8988T (cell line): ENCODE results near the gene ZNF318.
"Not testable (repeated sequence)": the region's sequence is repeated elsewhere in the genome, so short reads cannot be mapped to it uniquely, and the experiment has no call there.

ENCODE experiments used
- DNase-seq: peaks from one replicate; pipeline ENCODE4 v3.0.0; 2011

ZNF318 gene, protein sequence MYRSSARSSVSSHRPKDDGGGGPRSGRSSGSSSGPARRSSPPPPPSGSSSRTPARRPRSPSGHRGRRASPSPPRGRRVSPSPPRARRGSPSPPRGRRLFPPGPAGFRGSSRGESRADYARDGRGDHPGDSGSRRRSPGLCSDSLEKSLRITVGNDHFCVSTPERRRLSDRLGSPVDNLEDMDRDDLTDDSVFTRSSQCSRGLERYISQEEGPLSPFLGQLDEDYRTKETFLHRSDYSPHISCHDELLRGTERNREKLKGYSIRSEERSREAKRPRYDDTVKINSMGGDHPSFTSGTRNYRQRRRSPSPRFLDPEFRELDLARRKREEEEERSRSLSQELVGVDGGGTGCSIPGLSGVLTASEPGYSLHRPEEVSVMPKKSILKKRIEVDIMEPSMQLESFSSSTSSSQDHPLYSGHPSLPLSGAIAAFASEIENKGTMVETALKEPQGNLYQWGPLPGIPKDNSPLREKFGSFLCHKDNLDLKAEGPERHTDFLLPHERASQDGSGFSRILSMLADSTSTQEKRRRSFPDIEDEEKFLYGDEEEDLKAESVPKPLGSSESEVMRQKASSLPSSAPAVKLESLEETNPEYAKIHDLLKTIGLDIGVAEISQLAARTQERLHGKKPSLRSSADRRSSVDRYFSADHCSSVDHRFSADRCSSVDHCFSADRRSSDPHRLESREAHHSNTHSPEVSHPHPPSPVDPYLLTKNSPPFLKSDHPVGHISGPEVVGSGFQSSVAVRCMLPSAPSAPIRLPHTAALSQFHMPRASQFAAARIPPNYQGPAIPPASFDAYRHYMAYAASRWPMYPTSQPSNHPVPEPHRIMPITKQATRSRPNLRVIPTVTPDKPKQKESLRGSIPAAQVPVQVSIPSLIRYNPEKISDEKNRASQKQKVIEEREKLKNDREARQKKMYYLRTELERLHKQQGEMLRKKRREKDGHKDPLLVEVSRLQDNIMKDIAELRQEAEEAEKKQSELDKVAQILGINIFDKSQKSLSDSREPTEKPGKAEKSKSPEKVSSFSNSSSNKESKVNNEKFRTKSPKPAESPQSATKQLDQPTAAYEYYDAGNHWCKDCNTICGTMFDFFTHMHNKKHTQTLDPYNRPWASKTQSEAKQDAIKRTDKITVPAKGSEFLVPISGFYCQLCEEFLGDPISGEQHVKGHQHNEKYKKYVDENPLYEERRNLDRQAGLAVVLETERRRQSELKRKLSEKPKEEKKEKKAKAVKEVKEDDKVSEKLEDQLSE (N-terminal part only)

DNA sequence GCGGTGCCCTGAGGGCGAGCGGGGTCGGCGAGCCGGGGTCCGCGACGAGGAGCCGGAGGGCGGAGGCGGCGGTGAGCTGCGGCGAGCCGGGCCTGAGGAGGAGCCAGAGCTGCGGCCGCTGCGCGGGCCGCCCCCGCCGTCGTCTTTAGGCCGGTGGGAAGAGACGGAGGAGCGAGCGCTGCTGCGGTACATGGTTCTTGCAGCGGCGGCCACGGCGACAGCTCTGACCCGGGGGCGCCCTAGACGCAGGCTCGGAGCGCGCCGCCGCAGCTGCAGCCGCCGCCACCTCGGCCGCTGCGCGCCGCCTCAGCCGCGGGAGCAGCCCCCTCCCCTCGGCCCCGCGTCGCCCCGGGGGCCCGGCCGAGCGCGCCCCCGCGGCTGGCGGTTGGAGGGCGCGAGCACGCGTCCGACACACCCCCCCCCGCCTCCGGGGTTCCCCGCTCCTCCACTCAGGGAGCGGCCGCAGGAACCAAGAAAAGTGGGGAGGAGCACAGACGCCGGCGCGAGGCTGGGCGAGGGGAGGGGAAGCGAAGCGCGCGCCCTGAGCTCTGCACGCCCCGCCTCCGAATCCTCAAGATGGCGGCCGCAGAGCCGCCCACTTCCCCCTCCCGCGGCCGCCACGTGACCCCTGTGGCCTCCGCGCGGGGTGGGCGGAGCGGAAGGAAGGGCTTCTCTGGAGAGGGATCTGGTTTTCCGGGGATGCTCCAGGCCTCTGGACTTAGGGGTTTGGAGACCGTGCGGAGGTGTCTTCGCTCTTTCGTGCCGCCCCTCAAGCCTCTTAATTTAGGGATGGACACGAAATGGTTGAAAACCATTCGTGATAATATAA lies at the start of gene ZNF318:
TSS of gene ZNF318 (minus strand) at position 474 of the 829 bp plus-strand sequence. CDS start at position 192, 282 bp downstream.
- DNase-seq, result peak; percentile 81

DNA sequence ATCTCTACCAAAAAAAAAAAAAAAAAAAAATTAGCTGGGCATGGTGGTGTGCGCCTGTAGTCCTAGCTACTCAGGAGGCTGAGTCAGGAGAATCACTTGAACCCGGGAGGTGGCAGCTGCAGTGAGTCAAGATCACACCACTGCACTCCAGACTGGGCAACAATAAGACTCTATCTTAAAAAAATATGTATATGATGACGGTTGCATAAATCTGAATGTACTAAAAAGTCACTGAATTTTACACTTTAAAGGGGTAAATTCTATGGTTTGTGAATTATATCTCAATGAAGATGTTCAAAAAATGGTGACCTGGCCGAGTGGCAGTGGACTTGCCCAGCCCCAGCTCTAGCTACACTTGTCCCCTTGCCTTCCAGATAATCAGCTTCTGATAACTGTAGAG lies 47.5 kb upstream of the ZNF318 start:
- no peak for DNase-seq

DNA sequence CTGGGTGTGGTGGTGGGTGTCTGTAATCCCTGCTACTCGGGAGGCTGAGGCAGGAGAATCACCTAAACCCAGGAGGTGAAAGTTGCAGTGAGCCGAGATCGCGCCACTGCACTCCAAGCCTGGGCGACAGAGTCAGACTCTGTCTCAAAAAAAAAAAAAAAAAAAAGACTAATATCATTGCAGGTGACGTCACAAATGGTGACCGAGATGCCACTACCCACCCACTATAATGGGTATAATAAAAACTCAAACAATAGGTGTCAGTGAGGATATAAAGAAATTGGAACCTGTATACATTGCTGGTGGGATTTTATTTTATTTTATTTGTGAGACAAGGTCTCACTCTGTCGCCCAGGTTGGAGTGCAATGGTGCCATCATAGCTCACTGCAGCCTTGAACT lies 45.8 kb upstream of the ZNF318 start:
- DNase-seq, result not testable (repeated sequence)

DNA sequence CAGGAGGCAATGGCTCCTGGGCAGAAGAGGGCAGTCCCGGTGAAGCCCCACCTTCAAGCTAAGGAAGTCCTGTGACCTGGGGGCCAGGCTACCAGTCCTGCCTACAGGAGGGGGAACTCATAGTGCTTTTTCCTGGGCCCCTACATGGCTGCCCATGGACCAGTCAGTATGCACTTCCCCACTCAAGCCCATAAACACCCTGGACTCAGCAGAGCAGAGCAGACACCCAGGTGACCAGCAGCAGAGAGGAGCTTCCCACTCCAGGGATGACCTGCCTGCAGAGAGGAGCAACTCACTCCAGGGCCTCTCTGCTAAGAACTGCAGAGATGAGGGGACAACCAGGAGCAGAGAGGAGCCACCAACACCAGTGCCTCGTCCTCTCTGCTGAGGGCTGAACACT lies 43.6 kb upstream of the ZNF318 start:
- no peak for DNase-seq

DNA sequence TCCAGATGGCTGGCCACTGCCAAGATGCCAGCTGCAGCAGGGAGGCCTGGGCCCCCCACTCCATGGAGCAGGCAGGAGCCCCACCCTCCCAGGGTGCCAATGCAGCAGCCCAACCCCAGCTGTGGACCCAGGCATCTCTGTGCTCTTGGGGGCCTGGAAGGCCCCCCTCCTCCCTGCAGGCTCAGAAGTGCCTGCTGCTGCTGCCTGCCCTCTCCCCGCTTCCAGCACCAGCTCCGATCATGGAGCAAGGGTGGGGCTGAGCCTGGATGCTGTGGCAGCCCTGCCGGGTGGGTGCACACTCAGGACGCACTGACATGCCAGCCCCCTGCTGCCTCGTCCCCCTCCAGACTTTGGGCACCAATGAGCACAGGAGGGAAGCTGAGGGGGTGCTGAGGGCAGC lies 43.1 kb upstream of the ZNF318 start:
- DNase-seq, result no peak

DNA sequence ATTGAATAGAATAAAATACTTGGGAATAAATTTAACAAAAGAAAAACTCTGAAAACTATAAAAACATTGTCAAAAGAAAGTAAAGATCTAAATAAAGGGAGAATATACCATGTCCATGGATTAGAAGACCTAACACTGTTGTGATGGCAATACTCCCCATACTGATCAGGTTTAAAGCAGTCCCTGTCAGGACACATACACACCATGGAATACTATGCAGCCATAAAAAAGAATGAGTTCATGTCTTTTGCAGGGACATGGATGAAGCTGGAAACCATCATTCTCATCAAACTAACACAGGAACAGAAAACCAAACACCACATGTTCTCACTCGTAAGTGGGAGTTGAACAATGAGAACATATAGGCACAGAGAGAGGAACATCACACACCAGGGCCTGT lies 41.3 kb upstream of the ZNF318 start:
- DNase-seq, result not testable (repeated sequence)

DNA sequence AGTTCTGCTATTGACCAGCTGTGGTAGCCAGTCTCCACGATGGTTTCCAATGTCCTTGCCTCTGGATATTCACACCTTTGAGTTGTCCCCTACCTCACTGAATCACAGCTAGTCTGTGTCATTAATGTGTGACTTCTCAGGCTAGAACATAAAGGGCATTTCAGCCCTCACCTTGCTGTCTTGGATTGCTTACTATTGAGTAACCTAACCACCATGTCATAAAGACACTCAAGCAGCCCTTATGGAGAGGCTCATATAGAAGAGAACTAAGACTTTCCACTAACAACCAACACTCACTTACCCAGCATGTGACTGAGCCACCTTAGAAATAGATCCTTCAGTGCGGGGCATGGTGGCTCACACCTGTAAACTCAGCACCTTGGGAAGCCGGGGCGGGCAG lies 38.8 kb upstream of the ZNF318 start:
- no peak for DNase-seq

DNA sequence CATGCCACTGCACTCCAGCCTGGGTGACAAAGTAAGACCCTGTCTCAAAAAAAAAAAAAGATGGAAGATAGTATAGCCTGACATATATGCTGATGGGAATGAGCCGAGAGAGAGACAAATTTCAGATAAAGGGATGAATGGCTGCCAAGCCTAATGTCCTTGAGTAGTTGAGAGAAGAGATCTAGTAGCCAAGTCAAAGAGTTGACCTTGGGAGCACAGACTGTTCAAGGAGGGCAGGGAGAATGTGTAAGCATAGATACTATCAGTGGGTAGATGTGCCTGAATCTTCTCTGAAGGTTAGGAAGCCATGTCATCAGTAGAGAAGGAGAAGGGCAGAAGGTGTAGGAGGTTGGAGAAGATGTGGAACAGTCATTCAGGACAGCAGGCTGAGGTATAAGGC lies 37.8 kb upstream of the ZNF318 start:
- DNase-seq, result no peak

DNA sequence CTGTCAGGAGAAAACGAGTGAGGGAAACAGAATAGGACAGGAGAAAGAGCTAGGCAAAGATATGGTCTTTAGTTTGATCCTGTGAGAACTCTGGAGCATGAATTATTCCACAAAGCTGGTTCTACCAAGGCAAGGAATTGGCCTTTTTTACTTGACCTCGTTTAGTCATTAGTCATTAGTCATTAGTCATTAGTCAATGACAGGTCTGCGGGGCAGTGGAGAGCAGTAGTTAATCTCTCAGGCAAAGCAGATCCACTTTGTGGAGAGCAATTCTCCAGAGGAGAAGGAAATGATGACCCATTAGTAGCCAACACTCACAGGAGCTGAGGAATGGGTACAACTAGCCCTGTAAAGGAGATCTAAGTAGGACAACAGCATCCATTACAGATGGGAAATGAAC lies 35.9 kb upstream of the ZNF318 start:
- no peak for DNase-seq

DNA sequence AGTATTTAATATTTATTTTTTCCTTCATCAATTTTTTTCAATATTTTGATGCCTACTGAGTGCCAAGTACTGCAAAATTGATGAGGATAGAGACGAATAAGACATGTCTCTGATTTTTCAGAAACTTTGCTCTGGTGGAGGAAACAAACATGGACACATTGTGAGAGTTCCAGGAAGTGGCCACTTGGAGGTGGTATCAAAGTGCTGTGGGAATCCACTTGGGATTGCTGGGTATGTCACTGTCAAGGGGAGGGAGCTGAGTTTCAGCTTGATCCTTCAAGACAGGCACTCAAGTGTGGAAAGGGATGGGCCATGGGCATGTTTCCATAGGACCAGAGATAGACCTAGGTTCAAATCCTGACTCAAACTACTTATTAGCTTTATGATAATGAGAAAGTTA lies 33.4 kb upstream of the ZNF318 start:
- no peak for DNase-seq

DNA sequence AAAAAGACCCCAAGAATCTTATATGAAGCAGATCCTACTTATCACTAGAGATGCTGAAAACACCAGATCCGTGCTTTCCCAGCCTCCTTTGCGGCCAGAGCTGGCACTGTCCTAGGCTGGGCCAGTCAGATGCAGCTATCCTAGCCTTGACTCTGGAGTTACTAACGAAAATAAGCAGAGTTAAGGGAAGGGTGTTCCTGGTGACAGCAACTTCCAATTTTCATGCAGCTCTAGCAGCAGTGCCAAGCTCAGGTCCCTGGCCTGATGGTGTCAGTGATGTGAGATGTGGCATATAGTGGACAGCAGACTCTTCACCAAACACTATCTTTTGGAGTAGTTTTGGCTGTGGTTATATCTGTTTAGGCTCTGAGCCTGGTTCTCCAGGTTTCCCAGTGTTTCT lies 32.3 kb upstream of the ZNF318 start:
- DNase-seq, result no peak

DNA sequence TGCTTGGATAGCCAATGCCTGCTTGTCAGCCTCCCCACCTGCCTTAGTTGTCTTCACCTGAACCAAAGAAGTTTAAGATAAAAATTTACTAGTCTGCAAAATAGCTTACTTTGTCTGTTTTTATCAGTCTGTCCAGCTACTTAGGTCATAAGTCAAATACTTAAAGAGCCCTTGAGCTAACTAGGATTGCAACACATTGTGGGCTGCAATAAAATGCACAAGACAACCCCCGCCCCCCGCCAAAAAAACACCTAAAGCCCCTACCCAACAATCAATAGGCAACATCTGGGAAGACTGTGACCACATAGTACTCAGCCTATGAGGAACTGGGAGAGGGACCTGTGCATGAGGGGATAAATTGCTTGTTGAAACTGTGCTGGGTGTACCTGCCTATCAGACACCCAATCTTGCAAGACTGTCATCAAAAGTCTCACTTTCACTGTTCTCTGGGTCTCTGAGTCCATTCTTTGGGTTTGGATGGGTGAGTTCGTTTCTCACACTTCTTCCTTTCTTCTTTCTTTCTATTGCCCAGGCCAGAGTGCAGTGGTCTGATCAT lies 30.6 kb upstream of the ZNF318 start:
- no peak for DNase-seq

DNA sequence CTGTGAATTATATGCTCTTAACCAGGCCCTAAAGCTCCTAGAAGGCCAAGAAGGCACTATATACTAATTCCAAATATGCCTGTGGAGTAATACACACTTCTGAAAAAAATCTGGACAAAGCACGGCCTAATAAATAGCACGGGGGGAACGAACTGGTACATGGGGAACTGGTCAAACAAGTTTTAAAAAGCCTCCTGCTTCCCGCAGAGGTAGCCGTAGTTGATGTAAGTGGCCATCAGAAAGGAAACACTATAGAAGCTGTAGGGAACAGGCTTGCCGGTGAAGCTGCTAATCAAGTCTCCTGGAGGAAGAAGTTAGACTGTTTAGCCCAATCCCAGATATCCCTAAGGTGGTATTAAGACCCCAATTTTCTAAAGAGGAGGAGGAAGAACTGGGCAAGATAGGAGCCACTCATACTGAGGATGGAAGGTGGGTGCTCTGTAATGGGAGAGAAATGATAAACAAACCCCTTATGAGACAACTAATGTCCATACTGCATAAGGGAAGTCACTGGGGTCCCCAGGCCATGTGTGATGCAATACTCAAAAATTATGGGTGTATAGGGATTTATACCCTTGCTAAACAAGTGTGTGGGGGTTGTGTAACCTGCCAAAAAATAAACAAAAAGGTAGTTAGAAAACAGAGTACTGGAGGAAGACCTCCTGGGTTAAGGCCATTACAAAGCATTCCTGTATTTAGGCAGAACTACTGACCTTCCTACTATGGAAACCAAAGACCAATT lies 27.1 kb upstream of the ZNF318 start:
- no peak for DNase-seq

DNA sequence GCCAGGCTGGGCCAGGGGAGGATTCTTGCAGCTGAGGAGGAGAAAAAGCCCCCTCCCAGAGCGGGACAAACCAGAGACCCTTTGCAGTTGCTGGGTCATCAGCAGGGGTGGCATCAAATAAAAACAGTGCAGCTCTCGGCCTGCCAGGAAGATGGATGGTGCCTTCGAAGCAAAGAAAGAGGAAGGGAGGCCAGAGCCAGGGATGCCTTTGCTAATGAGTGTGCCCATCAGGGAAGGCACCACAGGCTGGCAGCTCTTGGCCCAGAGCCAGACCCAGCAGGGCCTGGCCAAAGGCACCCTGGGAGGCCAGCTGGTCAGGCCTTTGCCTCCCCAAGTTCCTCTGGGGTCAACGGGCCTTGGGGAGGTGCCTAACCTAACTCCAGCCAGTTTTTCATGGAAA lies 26.3 kb upstream of the ZNF318 start:
- DNase-seq, result no peak

DNA sequence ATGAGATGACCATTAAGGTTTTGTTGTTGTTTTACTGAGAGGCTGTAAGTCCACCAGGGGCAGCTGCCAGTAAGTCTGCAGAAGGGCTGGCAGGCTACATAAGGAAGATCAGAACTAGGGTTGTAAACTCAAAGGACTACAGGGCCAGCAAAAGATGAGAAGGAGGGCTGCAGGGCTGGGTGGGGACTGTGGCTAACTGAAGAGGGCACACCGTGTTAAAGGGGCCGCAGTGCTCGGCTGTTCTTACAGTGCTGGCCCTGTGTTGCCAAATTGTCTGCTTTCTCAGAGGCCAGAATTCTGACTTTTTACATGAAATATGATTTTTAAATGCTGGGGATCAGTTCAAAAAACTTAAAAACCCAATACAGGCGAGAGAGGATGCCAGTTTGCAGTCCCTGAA lies 25.5 kb upstream of the ZNF318 start:
- no peak for DNase-seq

DNA sequence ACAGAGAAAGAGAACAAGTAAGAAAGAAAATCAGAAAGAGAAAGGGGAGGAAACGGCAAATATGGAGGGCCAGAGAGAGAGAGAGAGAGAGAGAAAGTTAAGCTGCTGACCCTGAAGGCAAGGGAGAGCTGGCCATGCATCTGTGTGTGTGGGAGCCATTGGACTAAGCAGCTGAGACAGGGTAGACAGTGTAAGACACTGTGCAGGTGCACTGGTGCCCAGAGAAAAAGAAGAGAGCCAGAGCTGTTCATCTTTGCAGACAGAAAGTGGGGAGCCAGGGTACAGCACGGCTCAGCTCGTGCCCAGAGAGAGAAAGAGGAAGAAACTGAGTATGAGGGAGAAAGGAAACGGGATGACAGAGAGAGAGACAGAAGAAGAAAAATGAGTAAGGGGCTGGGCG lies 24.2 kb upstream of the ZNF318 start:
- no peak for DNase-seq

DNA sequence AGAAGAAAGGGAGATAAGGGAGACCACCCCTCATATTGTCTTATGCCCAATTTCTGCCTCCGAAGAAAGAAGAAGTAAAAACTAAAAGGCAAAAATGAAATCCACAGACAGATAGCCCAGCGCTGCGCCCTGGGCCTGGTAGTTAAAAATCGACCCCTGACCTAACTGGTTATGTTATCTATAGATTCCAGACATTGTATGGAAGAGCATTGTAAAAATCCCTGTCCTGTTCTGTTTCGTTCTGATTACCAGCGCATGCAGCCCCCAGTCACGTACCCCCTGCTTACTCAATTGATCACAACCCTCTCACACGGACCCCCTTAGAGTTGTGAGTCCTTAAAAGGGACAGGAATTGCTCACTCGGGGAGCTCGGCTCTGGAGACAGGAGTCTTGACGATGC lies 23.7 kb upstream of the ZNF318 start:
- DNase-seq, result not testable (repeated sequence)

DNA sequence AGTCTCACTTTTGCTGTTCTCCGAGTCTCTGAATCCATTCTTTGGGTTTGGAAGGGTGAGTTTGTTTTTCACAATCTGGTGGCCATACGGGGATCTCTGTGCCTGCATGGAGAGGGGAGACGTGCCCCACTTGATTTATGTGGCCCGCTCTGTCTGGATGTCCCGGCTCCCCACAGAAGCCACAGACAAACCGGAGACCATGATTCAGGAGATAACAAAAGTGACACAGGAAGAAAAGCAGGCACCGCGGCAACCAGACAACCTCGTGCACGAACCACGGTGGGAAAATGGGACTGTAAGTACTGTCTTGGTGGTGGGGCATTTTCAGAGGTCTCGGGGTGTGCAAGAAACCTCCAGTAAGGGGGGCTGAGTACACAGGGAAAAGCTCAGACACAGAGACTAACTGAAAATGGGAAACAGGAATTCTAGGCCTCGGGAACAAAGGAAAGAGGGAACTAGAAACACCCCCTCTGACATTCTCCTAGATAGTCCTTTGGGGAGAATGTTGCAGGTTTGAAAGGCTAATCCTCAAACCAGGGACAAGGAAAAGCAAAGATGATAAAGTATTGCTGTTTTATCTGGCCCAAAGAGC lies 22.1 kb upstream of the ZNF318 start:
- no peak for DNase-seq

DNA sequence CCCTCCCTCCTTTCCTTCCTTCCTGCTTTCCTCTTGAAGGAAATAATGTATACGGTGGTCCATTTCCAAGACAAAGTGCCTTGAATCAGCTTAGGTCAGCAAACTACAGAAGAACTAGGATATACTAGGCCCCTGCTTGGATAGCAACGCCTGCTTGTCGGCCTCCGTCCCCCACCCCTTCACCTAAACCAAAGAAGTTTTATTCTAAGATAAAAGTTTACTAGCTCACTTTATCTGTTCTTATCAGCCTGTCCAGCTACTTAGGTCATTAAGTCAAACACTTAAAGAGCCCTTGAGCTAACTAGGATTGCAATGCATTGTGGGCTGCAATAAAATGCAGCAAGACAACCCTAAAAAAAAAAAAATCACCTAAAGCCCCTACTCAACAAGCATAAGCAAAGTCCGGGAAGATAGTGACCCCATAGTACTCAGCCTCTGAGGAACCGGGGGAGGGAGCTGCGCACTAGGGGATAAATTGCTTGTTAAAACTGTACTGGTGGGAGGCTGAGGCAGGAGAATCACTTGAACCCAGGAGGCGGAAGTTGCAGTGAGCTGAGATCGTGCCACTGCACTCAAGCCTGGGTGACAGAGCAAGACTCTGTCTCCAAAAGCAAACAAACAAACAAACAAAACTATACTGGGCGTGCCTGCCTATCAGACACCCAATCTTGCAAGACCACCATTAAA lies 21.4 kb upstream of the ZNF318 start:
- DNase-seq, result not testable (repeated sequence)

DNA sequence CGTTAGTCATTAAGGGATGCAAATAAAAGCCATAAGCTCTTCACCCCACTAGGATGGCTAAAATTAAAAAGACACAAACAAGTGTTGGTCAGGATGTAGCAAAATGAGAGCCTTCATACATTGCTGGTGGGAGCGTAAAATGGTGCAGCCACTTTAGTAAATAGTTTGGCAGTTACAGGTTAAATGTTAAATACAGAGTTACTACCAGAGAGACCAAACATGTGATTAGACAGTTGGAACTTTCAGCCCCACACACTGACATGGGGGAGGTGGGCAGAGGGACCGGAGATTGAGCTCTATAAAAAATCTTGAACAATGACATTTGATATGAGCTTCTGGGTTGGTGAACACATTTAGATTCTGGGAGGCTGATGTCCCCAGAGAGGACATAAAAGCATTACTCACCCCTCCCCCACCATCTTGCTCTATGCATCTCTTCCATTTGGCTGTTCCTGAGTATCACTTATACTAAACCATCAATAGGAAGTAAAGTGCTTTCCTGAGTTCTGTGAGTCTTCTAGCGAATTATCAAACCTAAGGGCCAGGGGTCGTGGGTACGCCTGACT lies 20.4 kb upstream of the ZNF318 start:
- no peak for DNase-seq
